Ishikawa (cell line): Measurements from ENCODE around the gene PDE6A.

Source experiments
- CEBPB ChIP-seq: IDR thresholded peaks from 2 replicates; pipeline ENCODE4 v1.6.1; 2012
- CREB1 ChIP-seq: IDR thresholded peaks from 2 replicates; pipeline ENCODE4 v1.6.1; 2012; ENCODE audit warnings: low read depth
- EGR1 ChIP-seq: IDR thresholded peaks from 2 replicates; pipeline ENCODE4 v1.6.1; 2012
- EP300 ChIP-seq: IDR thresholded peaks from 2 replicates; pipeline ENCODE4 v1.6.1; 2012; ENCODE audit warnings: borderline replicate concordance
- FOXM1 ChIP-seq: IDR thresholded peaks from 2 replicates; pipeline ENCODE4 v1.6.1; 2012; ENCODE audit warnings: low read depth, borderline replicate concordance
- MAX ChIP-seq: IDR thresholded peaks from 2 replicates; pipeline ENCODE4 v1.6.1; 2012
- NFIC ChIP-seq: IDR thresholded peaks from 2 replicates; pipeline ENCODE4 v1.6.1; 2012
- RAD21 ChIP-seq: IDR thresholded peaks from 2 replicates; pipeline ENCODE4 v1.6.1; 2012; ENCODE audit warnings: low read depth
- REST ChIP-seq: IDR thresholded peaks from 2 replicates; pipeline ENCODE4 v1.6.1; 2012; ENCODE audit warnings: low read depth, mild to moderate bottlenecking
- TAF1 ChIP-seq: IDR thresholded peaks from 2 replicates; pipeline ENCODE4 v1.6.1; 2012; ENCODE audit warnings: low read depth, mild to moderate bottlenecking
- TCF12 ChIP-seq: IDR thresholded peaks from 2 replicates; pipeline ENCODE4 v1.6.1; 2012; ENCODE audit warnings: low read depth
- TEAD4 ChIP-seq: IDR thresholded peaks from 2 replicates; pipeline ENCODE4 v1.6.1; 2012
- USF1 ChIP-seq: IDR thresholded peaks from 2 replicates; pipeline ENCODE4 v1.6.1; 2012
- YY1 ChIP-seq: IDR thresholded peaks from 2 replicates; pipeline ENCODE4 v1.6.1; 2012; ENCODE audit warnings: low read depth
- ZBTB7A ChIP-seq: IDR thresholded peaks from 2 replicates; pipeline ENCODE4 v1.6.1; 2012; ENCODE audit warnings: low read depth

PDE6A gene

GRCh38 chr5:149936700-149937091 is 7.9 kb downstream of the PDE6A start:
- no peak for TF ChIP-seq TCF12

- no peak for TF ChIP-seq CREB1
- TF ChIP-seq RAD21, result no peak
- TF ChIP-seq REST, result no peak
- no peak for TF ChIP-seq TCF12
- TF ChIP-seq YY1, result no peak
- no peak for TF ChIP-seq FOXM1
- no peak for TF ChIP-seq EGR1
- no peak for TF ChIP-seq MAX
- no peak for TF ChIP-seq ZBTB7A
- TF ChIP-seq TAF1, result no peak
- TF ChIP-seq EP300, result no peak
- TF ChIP-seq NFIC, result no peak
- no peak for TF ChIP-seq TEAD4
- TF ChIP-seq CEBPB, result no peak
- no peak for TF ChIP-seq USF1
These were observed 8.4 kb downstream of the PDE6A start for GRCh38 chr5:149936044-149936699.

- TF ChIP-seq EGR1, result no peak
These were observed 9.1 kb downstream of the PDE6A start for GRCh38 chr5:149935431-149935901.

- TF ChIP-seq FOXM1 (no peak), YY1 (no peak), CREB1 (no peak), NFIC (no peak), EP300 (no peak), CEBPB (no peak), REST (no peak), MAX (no peak), EGR1 (no peak), TAF1 (no peak), USF1 (no peak), TCF12 (no peak), ZBTB7A (no peak), RAD21 (no peak)
These were observed 11.9 kb downstream of the PDE6A start for GRCh38 chr5:149932445-149933350.

GRCh38 chr5:149931992-149932436 is 12.6 kb downstream of the PDE6A start:
- TF ChIP-seq TAF1 (no peak), MAX (no peak), NFIC (no peak), TCF12 (no peak), REST (no peak), FOXM1 (no peak), EP300 (no peak), ZBTB7A (no peak), CREB1 (no peak), USF1 (no peak), CEBPB (no peak)
